ENCODE measurements around the gene CDHR2. TPM values are rescaled to one million over a fixed set of nuclear protein-coding genes. Genes with fewer than 3 reads are reported as not detected.

CDHR2 gene
- total and polyA plus RNA-seq, 2 experiments from 2014 or later = not detected

- no peaks in the 10 kb centered on the region for H3K79me2 ChIP-seq (ENCODE audit: insufficient read depth)
- no peak overlapping the region for H3K9ac ChIP-seq
- 91 to 93% methylated on average over 12 of the region's 12 CpGs for WGBS, 2 experiments (ENCODE audit: low coverage in 1 of 2, low lambda C conversion rate in 2 of 2, missing lambda C conversion rate in 2 of 2)
- no peak overlapping the region for H3K4me2 ChIP-seq (ENCODE audit: unreplicated experiment)
- H3K9me3 ChIP-seq (ENCODE audit: low read depth) = no peaks in the 10 kb centered on the region
- no peak overlapping the region for H2AFZ ChIP-seq
- no peak overlapping the region for H3K27ac ChIP-seq
- in situ Hi-C loops (cut with MboI) = no loop called here
- TF ChIP-seq EZH2phosphoT487 (IDR thresholded peaks at IDR 0.05; ENCODE audit: insufficient read depth, low read depth) = no peak
- no peak for TF ChIP-seq EZH2 (IDR thresholded peaks at IDR 0.05; ENCODE audit: insufficient read depth, poor library complexity, severe bottlenecking)
- no peaks in the 10 kb centered on the region for H3K9me2 ChIP-seq (ENCODE audit: insufficient read depth)
- no peak for DNase-seq
- no peaks in the 10 kb centered on the region for H3K27me3 ChIP-seq (replicated peaks; ENCODE audit: insufficient read depth)
- no peaks in the 10 kb centered on the region for H3K4me1 ChIP-seq (ENCODE audit: insufficient read depth)
- no peak overlapping the region for H3K4me3 ChIP-seq
- H4K20me1 ChIP-seq (ENCODE audit: insufficient read depth) = no peaks in the 10 kb centered on the region
- no peaks in the 10 kb centered on the region for H3F3A ChIP-seq (ENCODE audit: insufficient read depth)
- H3K36me3 ChIP-seq (ENCODE audit: low read depth) = no peaks in the 10 kb centered on the region
These were observed 44.2 kb downstream of the CDHR2 start for GRCh38 chr5:176593273-176593869.

- Histone ChIP-seq H3F3A (ENCODE audit: insufficient read depth) (no peaks in the 10 kb centered on the region), H4K20me1 (ENCODE audit: insufficient read depth) (no peaks in the 10 kb centered on the region), H3K9me2 (ENCODE audit: insufficient read depth) (no peaks in the 10 kb centered on the region), H3K79me2 (ENCODE audit: insufficient read depth) (no peaks in the 10 kb centered on the region), H3K4me3 (no peak overlapping the region), H3K27me3 (replicated peaks; ENCODE audit: insufficient read depth) (no peaks in the 10 kb centered on the region), H3K9me3 (ENCODE audit: low read depth) (no peaks in the 10 kb centered on the region), H3K9ac (no peak overlapping the region), H3K4me2 (ENCODE audit: unreplicated experiment) (no peak overlapping the region), H3K36me3 (ENCODE audit: low read depth) (no peaks in the 10 kb centered on the region), H3K4me1 (ENCODE audit: insufficient read depth) (no peaks in the 10 kb centered on the region), H3K27ac (no peak overlapping the region), H2AFZ (no peak overlapping the region)
- no peak for TF ChIP-seq EZH2 (IDR thresholded peaks at IDR 0.05; ENCODE audit: insufficient read depth, poor library complexity, severe bottlenecking)
- no peak for TF ChIP-seq EZH2phosphoT487 (IDR thresholded peaks at IDR 0.05; ENCODE audit: insufficient read depth, low read depth)
- in situ Hi-C loops (cut with MboI) = no loop called here
- 71 to 74% methylated on average over 8 of the region's 8 CpGs for WGBS, 2 experiments (ENCODE audit: low coverage in 1 of 2, low lambda C conversion rate in 2 of 2, missing lambda C conversion rate in 2 of 2)
- DNase-seq = no peak
These were observed 45.4 kb downstream of the CDHR2 start for GRCh38 chr5:176594554-176594953.

- DNase-seq = no peak
- TF ChIP-seq EZH2phosphoT487 (IDR thresholded peaks at IDR 0.05; ENCODE audit: insufficient read depth, low read depth) = no peak
- H3K27ac ChIP-seq = no peak overlapping the region
- H3K4me3 ChIP-seq = no peak overlapping the region
- H3K79me2 ChIP-seq (ENCODE audit: insufficient read depth) = no peaks in the 10 kb centered on the region
- H3F3A ChIP-seq (ENCODE audit: insufficient read depth) = no peaks in the 10 kb centered on the region
- H4K20me1 ChIP-seq (ENCODE audit: insufficient read depth) = no peaks in the 10 kb centered on the region
- no peak overlapping the region for H3K4me2 ChIP-seq (ENCODE audit: unreplicated experiment)
- no peak overlapping the region for H2AFZ ChIP-seq
- H3K36me3 ChIP-seq (ENCODE audit: low read depth) = no peaks in the 10 kb centered on the region
- H3K9me2 ChIP-seq (ENCODE audit: insufficient read depth) = no peaks in the 10 kb centered on the region
- no peak overlapping the region for H3K9ac ChIP-seq
- H3K9me3 ChIP-seq (ENCODE audit: low read depth) = no peaks in the 10 kb centered on the region
- in situ Hi-C loops (cut with MboI) = no loop called here
- H3K4me1 ChIP-seq (ENCODE audit: insufficient read depth) = no peaks in the 10 kb centered on the region
- no peaks in the 10 kb centered on the region for H3K27me3 ChIP-seq (replicated peaks; ENCODE audit: insufficient read depth)
- 85 to 86% methylated on average over 11 of the region's 11 CpGs for WGBS, 2 experiments (ENCODE audit: low coverage in 1 of 2, low lambda C conversion rate in 2 of 2, missing lambda C conversion rate in 2 of 2)
These were observed 46.3 kb downstream of the CDHR2 start for GRCh38 chr5:176595386-176595943.

GRCh38 chr5:176596069-176596644 is 47.0 kb downstream of the CDHR2 start:
- H3K4me2 ChIP-seq (ENCODE audit: unreplicated experiment) = no peak overlapping the region

More at GRCh38 chr5:176596069-176596644, 47.0 kb downstream of the CDHR2 start:
- Histone ChIP-seq H3K27me3 (replicated peaks; ENCODE audit: insufficient read depth) (no peaks in the 10 kb centered on the region), H3K79me2 (ENCODE audit: insufficient read depth) (no peaks in the 10 kb centered on the region), H3K9ac (no peak overlapping the region), H3K4me3 (no peak overlapping the region), H4K20me1 (ENCODE audit: insufficient read depth) (no peaks in the 10 kb centered on the region), H3K9me3 (ENCODE audit: low read depth) (no peaks in the 10 kb centered on the region), H3K27ac (no peak overlapping the region), H3F3A (ENCODE audit: insufficient read depth) (no peaks in the 10 kb centered on the region), H3K9me2 (ENCODE audit: insufficient read depth) (no peaks in the 10 kb centered on the region), H3K36me3 (ENCODE audit: low read depth) (no peaks in the 10 kb centered on the region), H2AFZ (no peak overlapping the region), H3K4me1 (ENCODE audit: insufficient read depth) (no peaks in the 10 kb centered on the region)
- TF ChIP-seq EZH2phosphoT487 (IDR thresholded peaks at IDR 0.05; ENCODE audit: insufficient read depth, low read depth) (no peak), EZH2 (IDR thresholded peaks at IDR 0.05; ENCODE audit: insufficient read depth, poor library complexity, severe bottlenecking) (no peak)
- WGBS, 2 experiments (ENCODE audit: low coverage in 1 of 2, low lambda C conversion rate in 2 of 2, missing lambda C conversion rate in 2 of 2) = 83% methylated on average over 21 to 23 of the region's 23 CpGs
- in situ Hi-C loops (cut with MboI) = no loop called here
- DNase-seq = no peak
